ENCODE data around the gene CENPL. TPM values are rescaled to one million over a fixed set of nuclear protein-coding genes. Genes with fewer than 3 reads are reported as not detected.
"Not testable (repeated sequence)": the region's sequence is repeated elsewhere in the genome, so short reads cannot be mapped to it uniquely, and the experiment has no call there.

Gene CENPL
- polyA plus RNA-seq, 1 experiment = 8.7 TPM

DNA sequence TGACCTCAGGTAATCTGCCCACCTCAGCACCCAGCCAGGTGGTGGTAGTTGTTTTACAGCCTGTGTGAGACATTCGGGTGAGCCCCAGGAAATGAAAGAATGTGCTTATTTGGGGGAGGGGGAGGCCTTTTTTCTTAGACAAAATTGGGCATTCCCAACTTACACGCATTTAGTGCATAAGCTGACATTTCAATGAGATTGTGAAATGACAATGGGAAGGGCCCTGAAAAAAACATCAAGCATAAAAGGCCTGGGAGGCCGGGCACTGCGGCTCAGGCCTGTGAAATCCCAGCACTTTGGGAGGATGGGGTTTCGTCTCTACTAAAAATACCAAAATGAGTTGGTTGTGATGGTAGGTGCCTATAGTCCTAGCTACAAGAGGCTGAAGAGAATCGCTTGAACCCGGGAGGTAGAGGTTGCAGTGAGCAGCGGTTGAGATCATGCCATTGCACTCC, 38.1 kb upstream of the CENPL start:
- CTCF ChIA-PET = interaction anchor here (0.8 kb wide), 1 partner anchor 443 kb away, joined by 3 read pairs; no protein-coding TSS in a partner anchor
- DNase-seq (ENCODE audit: low read depth, low spot score) = no peak

DNA sequence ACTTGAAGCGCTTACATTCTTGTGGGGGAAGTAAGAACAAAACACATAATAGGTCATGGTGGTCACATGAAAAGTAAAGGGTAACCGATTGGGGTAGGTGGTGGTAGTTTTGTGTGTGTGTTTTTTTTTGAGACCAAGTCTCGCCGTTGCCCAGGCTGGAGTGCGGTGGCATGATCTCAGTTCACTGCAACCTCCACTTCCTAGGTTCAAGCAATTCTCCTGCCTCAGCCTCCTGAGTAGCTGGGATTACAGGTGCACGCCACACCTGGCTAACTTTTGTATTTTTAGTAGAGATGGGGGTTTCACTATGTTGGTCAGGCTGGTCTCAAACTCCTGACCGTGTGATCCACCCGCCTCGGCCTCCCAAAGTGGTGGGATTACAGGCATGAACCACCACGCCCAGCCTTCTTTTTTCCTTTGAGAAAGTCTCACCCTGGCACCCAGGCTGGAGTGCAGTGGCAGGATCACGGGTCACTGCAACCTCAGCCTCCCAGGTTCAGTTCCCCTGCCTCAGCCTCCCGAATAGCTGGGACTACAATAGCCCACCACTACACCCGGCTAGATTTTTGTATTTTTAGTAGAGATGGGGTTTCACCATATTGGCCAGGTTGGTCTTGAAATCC, 37.6 kb upstream of the CENPL start:
- POLR2A ChIA-PET = interaction anchor here (2.1 kb wide), 1 partner anchor 10 kb away, joined by 8 read pairs; no protein-coding TSS in a partner anchor
- CTCF ChIA-PET = interaction anchor here (0.8 kb wide), 1 partner anchor 442 kb away, joined by 3 read pairs; no protein-coding TSS in a partner anchor
- not testable (repeated sequence) for DNase-seq (ENCODE audit: low read depth, low spot score); H3K4me3 ChIP-seq (ENCODE audit: low read depth, low read length); H3K9me3 ChIP-seq (ENCODE audit: control insufficient read depth, insufficient read depth, low read length); H3K27me3 ChIP-seq (ENCODE audit: control insufficient read depth, insufficient read depth, low read length)
- peak overlapping the region; percentile 50 for H3K27ac ChIP-seq (ENCODE audit: low read depth, low read length)

More for the DNA sequence above, 38.1 kb upstream of the CENPL start:
- H3K27me3 ChIP-seq (ENCODE audit: control insufficient read depth, insufficient read depth, low read length) = no peaks in the 10 kb centered on the region
- no peaks in the 10 kb centered on the region for H3K9me3 ChIP-seq (ENCODE audit: control insufficient read depth, insufficient read depth, low read length)
- POLR2A ChIA-PET = interaction anchor here (2.1 kb wide), 1 partner anchor 11 kb away, joined by 8 read pairs; no protein-coding TSS in a partner anchor
- H3K27ac ChIP-seq (ENCODE audit: low read depth, low read length) = peak overlapping the region; percentile 50
- no peak overlapping the region for H3K4me3 ChIP-seq (ENCODE audit: low read depth, low read length)
- TF ChIP-seq, protein P1, sequence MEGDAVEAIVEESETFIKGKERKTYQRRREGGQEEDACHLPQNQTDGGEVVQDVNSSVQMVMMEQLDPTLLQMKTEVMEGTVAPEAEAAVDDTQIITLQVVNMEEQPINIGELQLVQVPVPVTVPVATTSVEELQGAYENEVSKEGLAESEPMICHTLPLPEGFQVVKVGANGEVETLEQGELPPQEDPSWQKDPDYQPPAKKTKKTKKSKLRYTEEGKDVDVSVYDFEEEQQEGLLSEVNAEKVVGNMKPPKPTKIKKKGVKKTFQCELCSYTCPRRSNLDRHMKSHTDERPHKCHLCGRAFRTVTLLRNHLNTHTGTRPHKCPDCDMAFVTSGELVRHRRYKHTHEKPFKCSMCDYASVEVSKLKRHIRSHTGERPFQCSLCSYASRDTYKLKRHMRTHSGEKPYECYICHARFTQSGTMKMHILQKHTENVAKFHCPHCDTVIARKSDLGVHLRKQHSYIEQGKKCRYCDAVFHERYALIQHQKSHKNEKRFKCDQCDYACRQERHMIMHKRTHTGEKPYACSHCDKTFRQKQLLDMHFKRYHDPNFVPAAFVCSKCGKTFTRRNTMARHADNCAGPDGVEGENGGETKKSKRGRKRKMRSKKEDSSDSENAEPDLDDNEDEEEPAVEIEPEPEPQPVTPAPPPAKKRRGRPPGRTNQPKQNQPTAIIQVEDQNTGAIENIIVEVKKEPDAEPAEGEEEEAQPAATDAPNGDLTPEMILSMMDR (IDR thresholded peaks at IDR 0.05; ENCODE audit: low read depth, low read length) = no peak

DNA sequence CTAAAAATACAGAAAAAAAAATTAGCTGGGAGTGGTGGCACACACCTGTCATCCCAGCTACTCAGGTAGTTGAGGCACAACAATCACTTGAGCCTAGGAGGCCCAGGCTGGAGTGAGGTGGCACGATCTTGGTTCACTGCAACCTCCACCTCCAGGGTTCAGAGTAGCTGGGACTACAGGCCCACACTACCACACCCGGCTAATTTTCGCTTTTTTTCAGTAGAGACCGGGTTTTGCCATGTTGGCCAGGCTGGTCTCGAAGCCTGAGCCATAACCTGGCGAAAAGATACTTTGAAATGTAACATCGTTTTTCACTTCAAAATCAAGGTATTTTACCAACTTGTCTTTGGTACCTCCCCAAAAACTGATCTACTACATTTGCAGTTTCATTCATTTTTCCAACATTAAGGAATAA, 37.1 kb upstream of the CENPL start:
- Histone ChIP-seq H3K4me3 (ENCODE audit: low read depth, low read length) (no peak overlapping the region), H3K27ac (ENCODE audit: low read depth, low read length) (no peak overlapping the region), H3K27me3 (ENCODE audit: control insufficient read depth, insufficient read depth, low read length) (no peaks in the 10 kb centered on the region), H3K9me3 (ENCODE audit: control insufficient read depth, insufficient read depth, low read length) (no peaks in the 10 kb centered on the region)
- POLR2A ChIA-PET = interaction anchor here (1.0 to 1.3 kb wide), 2 partner anchors 10 to 12 kb away, joined by 3 to 5 read pairs; no protein-coding TSS in a partner anchor
- no peak for DNase-seq (ENCODE audit: low read depth, low spot score)
- CTCF ChIA-PET = no interaction called here
- TF ChIP-seq, protein P1 (IDR thresholded peaks at IDR 0.05; ENCODE audit: low read depth, low read length) = no peak

DNA sequence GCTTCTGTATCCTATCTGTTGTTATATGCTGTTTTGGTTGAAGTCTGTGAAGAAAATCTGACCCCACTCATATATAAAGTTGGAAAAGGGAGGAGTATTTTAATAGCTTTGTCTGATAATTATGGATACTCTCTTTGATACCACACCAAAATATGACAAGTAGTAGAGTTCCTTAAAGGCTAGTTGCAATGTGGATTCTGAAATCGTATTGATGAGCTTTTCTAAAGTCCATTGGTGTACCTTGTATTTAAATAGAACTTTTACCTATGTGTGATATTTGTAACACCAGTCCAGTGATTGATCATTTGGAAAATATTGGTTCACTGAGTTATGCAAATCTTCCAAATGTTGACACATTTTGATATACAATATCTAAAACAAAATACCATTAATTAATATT, 35.4 kb upstream of the CENPL start:
- ChIA-PET CTCF (interaction anchor here (0.7 kb wide), 1 partner anchor 1115 kb away, joined by 4 read pairs; no protein-coding TSS in a partner anchor), POLR2A (interaction anchor here (1.3 kb wide), 1 partner anchor 11 kb away, joined by 5 read pairs; no protein-coding TSS in a partner anchor)
- H3K9me3 ChIP-seq (ENCODE audit: control insufficient read depth, insufficient read depth, low read length) = no peaks in the 10 kb centered on the region
- H3K4me3 ChIP-seq (ENCODE audit: low read depth, low read length) = no peak overlapping the region
- no peaks in the 10 kb centered on the region for H3K27me3 ChIP-seq (ENCODE audit: control insufficient read depth, insufficient read depth, low read length)
- TF ChIP-seq, protein P1 (IDR thresholded peaks at IDR 0.05; ENCODE audit: low read depth, low read length) = no peak
- H3K27ac ChIP-seq (ENCODE audit: low read depth, low read length) = no peak overlapping the region
- DNase-seq (ENCODE audit: low read depth, low spot score) = no peak

DNA sequence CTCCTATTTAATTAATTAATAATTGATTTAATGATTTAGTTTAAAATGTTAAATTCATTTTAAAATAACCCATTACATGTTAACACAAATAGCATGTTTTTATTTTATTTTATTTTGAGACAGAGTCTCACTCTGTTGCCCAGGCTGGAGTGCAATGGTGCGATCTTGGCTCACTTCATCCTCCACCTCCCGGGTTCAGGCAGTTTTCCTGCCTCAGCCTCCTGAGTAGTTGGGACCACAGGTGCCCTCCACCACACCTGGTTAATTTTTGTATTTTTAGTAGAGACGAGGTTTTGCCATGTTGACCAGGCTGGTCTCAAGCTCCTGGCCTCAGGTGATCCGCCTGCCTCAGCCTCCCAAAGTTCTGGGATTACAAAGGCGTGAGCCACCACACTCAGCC, 34.9 kb upstream of the CENPL start:
- CTCF ChIA-PET = not testable (repeated sequence)

DNA sequence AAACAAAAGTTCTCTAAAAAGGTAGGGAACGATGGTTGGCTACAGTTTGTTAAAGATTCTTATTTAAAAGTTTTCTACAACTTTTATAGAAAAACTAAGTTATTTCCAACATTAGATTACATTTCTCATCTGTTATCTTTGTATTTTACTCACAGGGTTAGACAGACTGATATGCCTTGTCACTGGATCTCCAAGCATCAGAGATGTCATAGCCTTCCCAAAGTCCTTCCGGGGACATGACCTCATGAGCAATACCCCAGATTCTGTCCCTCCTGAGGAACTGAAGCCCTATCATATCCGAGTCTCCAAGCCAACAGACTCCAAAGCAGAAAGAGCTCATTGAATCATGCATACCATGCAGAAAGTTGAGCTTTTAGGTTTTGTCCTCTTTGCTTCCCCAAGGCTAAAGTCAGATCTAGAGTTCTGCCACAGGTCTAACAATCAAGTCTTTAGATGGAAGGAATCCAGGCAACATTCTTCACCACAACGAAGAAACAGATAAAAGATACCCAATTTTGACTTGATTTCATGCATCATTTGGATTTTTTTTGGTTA, 32.8 kb upstream of the CENPL start:
- no peak overlapping the region for H3K4me3 ChIP-seq (ENCODE audit: low read depth, low read length)
- H3K27me3 ChIP-seq (ENCODE audit: control insufficient read depth, insufficient read depth, low read length) = no peaks in the 10 kb centered on the region
- no peaks in the 10 kb centered on the region for H3K9me3 ChIP-seq (ENCODE audit: control insufficient read depth, insufficient read depth, low read length)
- POLR2A ChIA-PET = interaction anchor here (0.8 to 3.0 kb wide), 3 partner anchors 9 to 13 kb away, joined by 4 to 13 read pairs (median 8); partner anchors contain the start of genes GAS5 and ZBTB37
- CTCF ChIA-PET = no interaction called here
- TF ChIP-seq, protein P1 (IDR thresholded peaks at IDR 0.05; ENCODE audit: low read depth, low read length) = no peak
- H3K27ac ChIP-seq (ENCODE audit: low read depth, low read length) = peak overlapping the region; percentile 40
- no peak for DNase-seq (ENCODE audit: low read depth, low spot score)

More for the DNA sequence above, 34.9 kb upstream of the CENPL start:
- H3K27ac ChIP-seq (ENCODE audit: low read depth, low read length); DNase-seq (ENCODE audit: low read depth, low spot score); H3K4me3 ChIP-seq (ENCODE audit: low read depth, low read length); POLR2A ChIA-PET; H3K9me3 ChIP-seq (ENCODE audit: control insufficient read depth, insufficient read depth, low read length); H3K27me3 ChIP-seq (ENCODE audit: control insufficient read depth, insufficient read depth, low read length): not testable (repeated sequence)
